ENCODE results near the gene MND1.
"Not testable (repeated sequence)": the region's sequence is repeated elsewhere in the genome, so short reads cannot be mapped to it uniquely, and the experiment has no call there.

Gene MND1

GRCh38 chr4:153409412-153409811 is 64.9 kb downstream of the MND1 start:
- TF ChIP-seq, protein P1, sequence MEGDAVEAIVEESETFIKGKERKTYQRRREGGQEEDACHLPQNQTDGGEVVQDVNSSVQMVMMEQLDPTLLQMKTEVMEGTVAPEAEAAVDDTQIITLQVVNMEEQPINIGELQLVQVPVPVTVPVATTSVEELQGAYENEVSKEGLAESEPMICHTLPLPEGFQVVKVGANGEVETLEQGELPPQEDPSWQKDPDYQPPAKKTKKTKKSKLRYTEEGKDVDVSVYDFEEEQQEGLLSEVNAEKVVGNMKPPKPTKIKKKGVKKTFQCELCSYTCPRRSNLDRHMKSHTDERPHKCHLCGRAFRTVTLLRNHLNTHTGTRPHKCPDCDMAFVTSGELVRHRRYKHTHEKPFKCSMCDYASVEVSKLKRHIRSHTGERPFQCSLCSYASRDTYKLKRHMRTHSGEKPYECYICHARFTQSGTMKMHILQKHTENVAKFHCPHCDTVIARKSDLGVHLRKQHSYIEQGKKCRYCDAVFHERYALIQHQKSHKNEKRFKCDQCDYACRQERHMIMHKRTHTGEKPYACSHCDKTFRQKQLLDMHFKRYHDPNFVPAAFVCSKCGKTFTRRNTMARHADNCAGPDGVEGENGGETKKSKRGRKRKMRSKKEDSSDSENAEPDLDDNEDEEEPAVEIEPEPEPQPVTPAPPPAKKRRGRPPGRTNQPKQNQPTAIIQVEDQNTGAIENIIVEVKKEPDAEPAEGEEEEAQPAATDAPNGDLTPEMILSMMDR (IDR thresholded peaks at IDR 0.05; ENCODE audit: extremely low read depth, missing control alignments) = no peak
- DNase-seq (ENCODE audit: low spot score) = no peak

- TF ChIP-seq, protein P1 (IDR thresholded peaks at IDR 0.05; ENCODE audit: extremely low read depth, missing control alignments) = no peak
- no peak for DNase-seq (ENCODE audit: low spot score)
These were observed 65.5 kb downstream of the MND1 start for GRCh38 chr4:153409924-153410501.

GRCh38 chr4:153413842-153414241 is 69.4 kb downstream of the MND1 start:
- DNase-seq (ENCODE audit: low spot score) = no peak

DNA sequence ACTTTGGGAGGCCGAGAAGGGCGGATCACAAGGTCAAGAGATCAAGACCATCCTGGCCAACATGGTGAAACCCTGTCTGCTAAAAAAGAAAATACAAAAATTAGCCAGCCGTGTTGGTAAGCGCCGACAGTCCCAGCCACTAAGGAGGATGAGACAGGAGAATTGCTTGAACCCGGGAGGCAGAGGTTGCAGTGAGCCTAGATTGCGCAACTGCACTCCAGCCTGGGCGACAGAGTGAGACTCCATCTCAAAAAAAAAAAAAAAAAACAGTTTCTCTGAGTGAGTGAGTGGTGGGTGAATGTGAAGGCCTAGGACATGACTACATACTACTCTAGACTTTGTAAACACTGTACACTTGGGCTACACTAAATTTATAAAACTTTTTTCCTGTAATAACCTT is 72.0 kb downstream of the MND1 start:
- not testable (repeated sequence) for DNase-seq (ENCODE audit: low spot score)

More at GRCh38 chr4:153413842-153414241, 69.4 kb downstream of the MND1 start:
- TF ChIP-seq, protein P1 (IDR thresholded peaks at IDR 0.05; ENCODE audit: extremely low read depth, missing control alignments) = no peak

DNA sequence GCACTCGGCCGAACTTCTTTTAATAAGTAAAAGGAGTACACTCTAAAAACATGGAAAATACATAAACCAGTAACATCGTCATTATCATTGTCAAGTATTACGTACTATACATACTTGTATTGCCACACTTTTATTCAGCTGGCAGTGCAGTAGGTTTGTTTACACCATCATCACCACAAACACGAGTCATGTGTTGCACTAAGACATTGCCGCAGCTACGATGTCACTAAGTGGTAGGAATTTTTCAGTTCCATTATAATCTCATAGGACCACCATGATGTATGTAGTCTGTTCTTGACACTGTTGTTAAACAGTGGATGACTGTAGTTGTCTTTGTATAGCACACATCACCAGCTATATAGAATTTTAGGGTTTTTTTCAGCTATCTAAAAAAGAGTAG is 73.6 kb downstream of the MND1 start:
- no peak for DNase-seq (ENCODE audit: low spot score)
- TF ChIP-seq, protein P1 (IDR thresholded peaks at IDR 0.05; ENCODE audit: extremely low read depth, missing control alignments) = no peak

DNA sequence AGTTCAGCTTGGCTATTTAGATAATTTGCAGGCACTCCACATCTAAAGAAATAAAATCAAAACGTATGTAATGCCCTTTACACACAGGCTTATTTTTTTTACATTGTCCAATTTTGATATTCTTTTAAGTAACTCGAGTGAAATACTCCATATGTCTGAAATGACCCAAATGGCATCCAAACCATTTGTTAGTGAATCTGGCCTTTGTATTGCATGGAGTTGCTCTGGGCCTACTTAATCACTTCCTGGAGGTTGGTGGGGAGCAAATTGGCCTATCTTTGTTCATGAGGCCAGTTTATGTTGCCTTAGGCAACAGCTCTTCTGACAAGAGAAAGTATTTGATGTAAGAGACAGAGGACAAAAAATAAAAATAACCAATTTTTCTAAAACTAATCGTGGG is 74.1 kb downstream of the MND1 start:
- no peak for DNase-seq (ENCODE audit: low spot score)

GRCh38 chr4:153419029-153419428 is 74.5 kb downstream of the MND1 start:
- no peak for DNase-seq (ENCODE audit: low spot score)
- TF ChIP-seq, protein P1 (IDR thresholded peaks at IDR 0.05; ENCODE audit: extremely low read depth, missing control alignments) = no peak

More for the DNA sequence above, 74.1 kb downstream of the MND1 start:
- TF ChIP-seq, protein P1 (IDR thresholded peaks at IDR 0.05; ENCODE audit: extremely low read depth, missing control alignments) = no peak

GRCh38 chr4:153419673-153420278 is 75.3 kb downstream of the MND1 start:
- no peak for DNase-seq (ENCODE audit: low spot score)
- TF ChIP-seq, protein P1 (IDR thresholded peaks at IDR 0.05; ENCODE audit: extremely low read depth, missing control alignments) = no peak

Data from GM20000 (cell line).